GM19467 (cell line): ENCODE measurements around the gene UBE2F.
"Not testable (repeated sequence)": the region's sequence is repeated elsewhere in the genome, so short reads cannot be mapped to it uniquely, and the experiment has no call there.

Experiments used
- ATAC-seq: cut with Tn5 transposase; IDR thresholded peaks from one replicate; pipeline ENCODE4 v1.9.1; 2021; ENCODE audit warnings: mild to moderate bottlenecking, moderate library complexity; ENCODE audit not compliant: unreplicated experiment

UBE2F gene

DNA sequence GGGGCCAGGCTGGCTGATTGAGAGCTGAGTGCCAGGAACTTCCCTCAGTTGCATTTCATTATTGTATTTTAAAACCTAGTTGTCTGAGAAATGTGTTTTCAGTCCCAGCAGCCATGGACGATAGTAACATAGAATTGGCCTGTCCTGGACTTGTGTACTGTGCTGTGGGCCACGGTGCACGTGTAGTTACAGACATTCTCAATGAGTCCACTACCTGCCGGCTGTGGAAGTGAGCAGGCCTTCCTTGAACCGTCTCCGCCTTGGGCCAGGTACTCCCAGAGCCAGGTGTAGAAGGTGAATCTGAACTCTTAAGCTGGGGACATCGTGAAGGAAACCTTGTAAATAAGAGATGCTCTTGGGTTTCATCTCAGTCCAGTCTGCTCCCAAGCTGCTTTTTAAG, 47.0 kb downstream of the UBE2F start:
- no peak for ATAC-seq

- no peak for ATAC-seq
Measured at GRCh38 chr2:238015705-238016104, 48.9 kb downstream of the UBE2F start.

GRCh38 chr2:238016526-238016925, 49.7 kb downstream of the UBE2F start:
- ATAC-seq: no peak

DNA sequence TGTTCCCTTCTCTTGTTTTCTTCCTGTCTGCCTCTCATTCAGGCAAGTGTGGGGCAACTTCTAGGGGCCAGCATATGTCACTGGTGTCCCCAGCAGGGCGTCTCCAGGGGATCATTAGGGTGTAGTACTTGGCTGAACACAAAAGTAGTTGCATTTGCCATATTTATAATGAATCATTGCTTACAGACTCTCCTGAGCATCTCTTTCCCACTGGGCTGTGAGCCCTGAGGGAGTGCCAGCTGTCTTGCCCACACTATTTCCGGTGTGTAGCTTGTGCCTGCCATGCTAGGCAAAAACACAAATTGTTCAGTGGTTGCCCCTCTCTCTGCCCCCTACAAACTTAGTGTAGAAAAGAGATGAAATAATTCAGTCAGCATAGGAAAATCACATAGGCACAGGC, 53.1 kb downstream of the UBE2F start:
- no peak for ATAC-seq

DNA sequence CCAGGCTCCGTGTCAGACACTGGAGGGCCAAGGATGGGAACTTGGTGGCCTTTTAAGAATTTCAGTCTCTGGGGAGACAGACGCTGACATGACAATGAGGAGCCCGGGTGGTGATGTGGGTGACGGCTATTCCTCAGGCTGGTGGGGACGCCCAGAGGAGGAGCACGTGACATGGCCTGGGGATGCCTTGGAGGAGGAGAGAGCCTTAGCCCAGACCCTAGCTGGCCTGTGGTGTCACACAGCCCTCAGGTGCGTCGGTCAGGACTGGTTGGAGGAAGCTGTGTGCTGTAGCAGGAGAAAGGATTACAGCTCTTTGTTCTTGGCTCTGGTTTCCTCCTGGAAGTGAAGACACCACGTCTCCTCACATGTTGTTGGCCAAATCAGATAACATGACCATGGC, 54.0 kb downstream of the UBE2F start:
- no peak for ATAC-seq

GRCh38 chr2:238021327-238021726, 54.5 kb downstream of the UBE2F start:
- ATAC-seq: no peak

GRCh38 chr2:238022594-238023157, 55.9 kb downstream of the UBE2F start:
- ATAC-seq: no peak

DNA sequence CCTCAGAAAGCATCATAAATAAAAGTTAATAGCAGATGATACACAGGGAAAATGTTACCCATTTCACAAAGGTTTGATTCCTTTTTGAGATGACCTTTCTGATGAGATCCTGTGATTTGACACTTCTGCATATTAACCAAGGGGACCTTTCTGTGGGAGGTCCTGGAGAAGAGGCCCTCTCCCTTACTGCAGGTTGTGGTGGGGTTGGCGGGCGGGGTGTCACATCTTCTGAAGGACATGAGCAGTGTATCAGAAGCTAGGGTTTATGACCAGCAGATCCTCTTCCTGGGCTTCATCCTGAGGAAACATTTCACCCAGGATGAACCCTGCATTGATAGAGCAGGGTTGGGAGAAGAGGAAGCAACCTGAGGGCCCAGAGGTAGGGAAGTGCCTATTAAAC, 56.8 kb downstream of the UBE2F start:
- ATAC-seq: no peak

DNA sequence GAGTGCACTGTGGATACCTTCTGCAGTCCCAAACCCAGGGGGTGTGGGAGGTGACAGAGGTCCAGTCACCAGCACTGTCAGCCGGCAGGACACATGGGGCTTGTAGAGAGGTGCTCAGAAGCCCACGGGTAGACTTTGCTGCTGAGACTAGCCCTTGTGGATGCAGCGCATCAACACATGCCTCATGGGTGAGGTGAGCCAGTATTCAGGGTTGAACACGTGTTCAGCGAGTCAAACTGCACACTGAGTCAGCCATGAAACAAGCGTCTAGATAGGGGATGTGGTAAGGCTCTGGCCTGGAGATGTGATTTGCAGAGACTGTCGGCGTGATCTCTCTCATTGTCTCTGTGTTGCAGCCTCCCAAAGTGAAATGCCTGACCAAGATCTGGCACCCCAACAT, 58.2 kb downstream of the UBE2F start:
- no peak for ATAC-seq

DNA sequence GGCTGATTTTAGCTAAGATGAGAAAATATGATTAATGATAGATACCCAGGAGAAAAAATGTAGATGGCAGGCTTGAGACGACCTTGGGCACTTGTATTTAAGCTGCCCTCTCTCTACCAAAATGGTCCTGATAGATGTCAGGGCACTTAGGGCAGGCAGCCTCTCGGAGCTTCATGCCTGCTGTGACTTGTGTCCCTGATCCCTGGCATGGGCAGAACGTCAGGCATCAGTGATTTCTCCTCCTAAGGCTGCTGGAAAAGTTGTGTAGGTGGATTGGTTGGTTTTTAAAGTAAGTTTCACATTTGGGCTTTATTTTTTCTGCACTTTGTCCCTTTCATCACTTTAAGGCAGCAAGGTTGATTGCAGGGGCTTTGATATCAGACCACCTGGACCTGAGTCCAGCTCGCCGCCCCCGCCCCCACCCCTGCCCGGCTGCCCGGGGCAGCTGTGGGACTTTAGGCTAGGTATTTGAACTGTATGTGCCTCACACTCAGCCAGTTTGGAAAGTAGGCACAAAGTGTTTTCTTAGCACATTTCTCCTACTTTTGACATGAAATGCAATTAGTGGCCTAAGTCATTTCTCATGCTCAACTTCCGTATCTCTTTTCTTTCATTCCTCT, 59.0 kb downstream of the UBE2F start:
- ATAC-seq: no peak

DNA sequence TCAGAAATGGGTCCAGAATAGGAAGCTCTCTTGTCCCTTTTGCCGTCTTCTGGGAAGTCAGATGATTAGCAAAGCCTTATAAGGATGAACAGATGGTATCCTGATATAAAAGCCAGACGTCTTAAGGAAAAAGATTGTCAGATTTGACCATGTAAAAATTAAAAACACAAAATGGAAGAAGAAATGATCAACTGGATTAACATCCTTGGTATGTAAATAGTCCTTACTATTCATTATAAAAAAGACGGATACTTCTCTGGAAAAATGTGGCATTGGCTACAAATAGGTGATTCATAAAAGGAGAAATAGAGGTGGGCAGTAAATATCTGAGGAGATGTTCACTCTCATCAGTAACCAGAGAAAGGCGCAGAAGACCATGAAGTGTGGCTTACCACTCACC, 60.2 kb downstream of the UBE2F start:
- ATAC-seq: no peak

DNA sequence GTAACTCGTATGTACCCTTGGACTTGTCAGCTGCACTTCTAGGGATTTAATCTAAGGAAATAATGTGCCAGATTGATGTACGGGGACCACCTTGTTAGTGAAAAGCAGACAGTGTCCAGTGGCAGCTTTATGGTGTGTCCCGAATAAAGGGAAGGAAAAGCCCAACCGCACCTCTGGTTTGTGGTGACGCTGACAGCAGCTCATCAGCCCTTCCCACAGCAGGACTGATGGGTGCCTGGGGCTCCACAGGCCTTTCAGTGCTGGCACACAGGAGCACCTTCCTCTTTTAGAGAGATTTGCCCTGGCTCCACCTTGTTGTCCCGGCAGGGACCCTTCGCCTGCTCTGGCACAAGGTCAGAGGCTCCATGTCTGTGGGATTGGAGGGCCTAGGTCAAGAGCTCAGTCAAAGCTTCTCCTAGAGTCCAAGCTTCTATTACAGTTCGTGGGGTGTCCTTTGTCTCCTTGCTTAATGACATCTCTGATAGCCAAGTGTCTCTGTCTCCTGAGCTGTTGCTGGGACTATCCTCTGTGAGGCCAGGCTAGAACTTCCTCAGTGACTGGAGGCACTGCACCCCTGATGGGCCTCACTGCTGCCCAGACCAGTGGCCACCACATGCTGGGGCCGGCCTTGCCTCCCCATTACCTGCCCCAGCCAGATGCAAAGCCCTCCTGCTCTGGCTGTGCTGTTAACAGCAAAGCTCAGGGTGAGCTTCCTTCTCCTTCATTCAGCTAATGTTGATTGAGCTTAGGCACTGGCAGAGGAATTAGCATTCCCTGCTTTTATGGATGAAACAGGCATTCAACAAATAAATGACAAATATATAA, 61.0 kb downstream of the UBE2F start:
- no peak for ATAC-seq

- no peak for ATAC-seq
Measured at GRCh38 chr2:238029853-238030252, 63.0 kb downstream of the UBE2F start.

- no peak for ATAC-seq
Measured at GRCh38 chr2:238030422-238031155, 63.8 kb downstream of the UBE2F start.

- no peak for ATAC-seq
Measured at GRCh38 chr2:238031751-238032150, 64.9 kb downstream of the UBE2F start.

GRCh38 chr2:238032755-238033337, 66.0 kb downstream of the UBE2F start:
- ATAC-seq: no peak

DNA sequence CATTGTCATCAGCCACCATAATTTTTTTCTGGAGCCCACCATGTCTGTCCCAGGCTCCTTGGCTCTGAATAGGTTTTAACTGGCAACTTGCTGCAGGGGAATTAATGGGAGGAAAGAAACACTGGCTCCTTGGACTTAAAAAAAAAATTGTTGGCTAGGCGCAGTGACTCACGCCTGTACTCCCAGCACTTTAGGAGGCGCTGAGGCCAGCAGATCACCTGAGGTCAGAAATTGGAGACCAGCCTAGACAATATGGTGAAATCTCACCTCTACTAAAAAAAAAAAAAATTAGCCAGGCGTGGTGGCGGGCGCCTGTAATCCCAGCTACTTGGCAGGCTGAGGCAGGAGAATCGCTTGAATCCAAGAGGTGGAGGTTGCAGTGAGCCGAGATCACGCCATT, 67.2 kb downstream of the UBE2F start:
- ATAC-seq: not testable (repeated sequence)

DNA sequence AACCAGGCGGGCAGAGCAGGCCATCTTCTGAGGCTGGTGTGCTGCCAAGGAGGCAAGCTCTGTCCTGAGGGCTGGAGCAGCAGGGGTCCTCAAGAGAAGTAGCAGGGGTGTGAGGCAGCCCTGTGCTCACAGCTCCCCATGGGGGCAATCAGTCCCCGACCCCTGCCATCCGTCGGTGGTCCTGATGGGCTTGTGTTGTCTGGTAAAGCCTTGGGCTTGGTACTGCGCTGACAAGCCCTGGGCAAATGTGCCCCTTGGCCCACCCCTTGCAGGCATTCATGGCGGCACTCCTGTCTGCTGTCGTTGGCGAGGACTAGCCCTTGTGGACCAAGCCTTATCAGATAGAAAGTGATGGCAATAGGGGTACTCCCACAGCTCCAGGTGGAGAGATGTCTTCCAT, 71.4 kb downstream of the UBE2F start:
- ATAC-seq: no peak

DNA sequence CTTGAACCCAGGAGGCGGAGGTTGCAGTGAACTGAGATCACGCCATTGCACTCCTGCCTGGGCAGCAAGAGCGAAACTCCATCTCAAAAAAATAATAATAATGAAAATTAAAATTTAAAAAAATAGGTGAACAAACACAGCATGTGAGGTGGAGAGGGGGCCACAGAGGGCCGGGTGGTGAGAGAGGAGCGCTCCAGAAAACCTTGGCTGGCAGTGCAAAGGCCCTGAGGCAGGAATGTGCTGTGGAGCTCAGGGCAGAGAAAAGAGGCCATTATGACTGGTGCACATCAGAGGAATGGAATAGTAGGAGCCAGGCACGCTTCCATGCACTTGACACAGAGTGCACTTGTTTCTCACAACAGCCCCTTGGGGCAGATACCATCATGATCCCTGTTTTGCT, 72.3 kb downstream of the UBE2F start:
- no peak for ATAC-seq

GRCh38 chr2:238039985-238040384, 73.2 kb downstream of the UBE2F start:
- no peak for ATAC-seq

- no peak for ATAC-seq
Measured at GRCh38 chr2:238040918-238041317, 74.1 kb downstream of the UBE2F start.
